Measurements from ENCODE around the gene PSMD11.
"Not testable (repeated sequence)": the region's sequence is repeated elsewhere in the genome, so short reads cannot be mapped to it uniquely, and the experiment has no call there.

Gene PSMD11

DNA sequence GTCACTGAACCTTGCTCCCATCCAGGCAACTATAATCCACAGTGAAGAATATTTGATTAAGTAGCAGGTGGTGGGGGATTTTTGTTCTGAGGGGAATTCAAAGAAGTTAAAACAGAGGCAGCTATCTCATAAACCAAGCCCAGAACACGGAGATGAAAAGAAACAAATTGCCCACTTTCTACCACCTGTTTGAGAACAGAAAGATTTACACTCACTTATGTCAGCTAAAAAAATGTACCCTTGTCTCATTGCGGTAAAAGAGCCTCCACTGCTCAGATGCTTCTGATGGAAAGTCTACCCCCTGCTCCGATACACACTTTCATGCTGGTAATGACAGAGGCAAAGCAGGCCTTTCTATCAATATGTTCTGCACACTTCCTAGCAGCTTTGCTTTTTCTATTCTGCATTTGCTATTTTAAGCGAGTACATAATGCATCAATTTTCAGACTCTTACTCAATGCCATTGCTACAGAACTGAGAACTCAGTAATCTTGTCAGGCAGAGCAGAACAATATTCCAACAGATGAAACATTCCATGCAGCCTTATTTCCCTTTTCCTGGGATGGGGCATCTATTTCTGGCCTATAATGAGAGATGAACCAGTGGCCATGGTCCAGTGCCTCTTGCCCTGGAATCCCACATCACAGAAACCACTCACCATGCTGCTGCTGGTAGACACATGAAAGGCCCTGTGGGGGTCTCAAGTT, 71.5 kb downstream of the PSMD11 start:
- no peak for DNase-seq

GRCh38 chr17:32516450-32516849, 72.1 kb downstream of the PSMD11 start:
- no peak for DNase-seq

DNA sequence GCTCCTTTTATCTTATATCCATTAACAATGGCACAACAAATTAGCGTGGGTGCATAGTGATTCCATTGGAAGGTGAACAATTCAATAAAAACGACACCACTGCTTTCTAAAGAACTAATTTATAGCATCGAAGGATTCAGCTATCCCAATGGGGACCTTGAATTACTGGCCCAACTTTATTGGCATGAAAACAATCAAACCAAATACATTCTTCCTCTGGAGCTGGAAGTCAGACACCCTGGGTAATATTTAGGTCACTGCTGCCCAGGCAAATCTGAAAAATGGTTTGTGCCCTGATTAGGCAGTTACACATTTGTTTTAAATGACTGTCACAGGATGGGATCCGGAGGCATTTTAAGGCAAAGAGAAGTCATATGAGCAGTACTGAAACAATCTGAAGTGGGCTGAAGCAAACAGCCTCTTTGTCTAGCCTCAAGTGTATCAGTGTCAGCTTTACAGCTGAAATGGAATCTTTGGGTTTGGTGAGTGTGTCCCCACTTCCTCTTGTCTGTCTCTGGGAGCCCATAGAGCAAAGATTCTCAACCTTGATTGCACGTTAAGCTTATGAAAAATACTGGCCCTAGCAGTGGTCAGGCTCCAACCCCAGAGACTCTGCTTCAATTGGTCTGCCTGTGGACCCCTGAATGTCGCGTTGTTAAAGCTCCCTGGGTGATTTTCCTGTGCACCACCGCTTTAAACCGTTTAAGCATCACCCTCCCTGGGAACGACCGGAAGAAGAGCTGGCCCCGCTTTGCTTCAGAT, 72.8 kb downstream of the PSMD11 start:
- no peak for DNase-seq

- no peak for DNase-seq
These were observed 73.7 kb downstream of the PSMD11 start for GRCh38 chr17:32517982-32518381.

- DNase-seq: no peak
These were observed 74.4 kb downstream of the PSMD11 start for GRCh38 chr17:32518646-32519227.

DNA sequence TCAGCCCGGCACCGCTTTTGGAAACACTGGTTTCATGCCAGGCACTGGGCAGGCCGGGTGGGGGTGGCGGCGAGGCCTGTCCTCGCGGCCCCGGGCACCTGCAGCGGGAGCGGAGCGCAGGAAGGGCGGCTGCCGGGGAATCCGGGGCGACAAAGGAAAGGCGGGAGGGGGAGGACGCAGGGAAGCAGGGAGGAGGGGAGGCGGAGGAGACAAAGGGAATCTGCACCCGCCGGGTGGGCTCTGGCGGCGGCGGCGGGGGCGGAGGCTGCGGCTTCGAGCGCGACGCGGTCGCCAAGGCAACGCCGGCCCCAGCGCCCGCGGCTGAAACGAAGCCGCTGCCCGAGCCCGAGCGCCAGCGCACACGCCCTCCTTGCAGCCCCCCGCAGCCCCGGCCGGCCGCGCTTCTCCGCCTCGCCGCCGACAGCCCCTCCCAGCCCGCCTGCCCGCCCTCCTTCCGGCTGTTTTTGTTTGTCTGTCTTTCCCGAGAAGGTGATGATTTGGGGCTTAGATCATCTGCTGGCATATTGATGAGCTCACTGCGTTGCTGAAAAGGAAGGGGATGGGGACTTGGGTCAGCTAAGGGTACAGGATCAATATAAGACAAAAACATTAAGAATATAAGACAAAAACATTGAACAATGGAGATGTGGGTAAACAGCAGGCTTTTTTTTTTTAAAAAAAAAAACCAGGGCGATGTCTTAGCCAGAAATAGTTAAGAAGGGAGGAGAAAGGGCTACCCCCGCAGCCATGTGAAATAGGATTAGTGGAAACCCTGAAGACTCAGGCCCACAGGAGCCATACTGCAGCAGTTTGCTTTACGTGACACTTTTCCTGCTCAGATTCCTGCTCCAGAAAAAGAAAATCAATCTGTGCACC, 75.2 kb downstream of the PSMD11 start:
- DNase-seq: no peak

- no peak for DNase-seq
These were observed 75.9 kb downstream of the PSMD11 start for GRCh38 chr17:32520104-32520701.

- no peak for DNase-seq
These were observed 76.6 kb downstream of the PSMD11 start for GRCh38 chr17:32520737-32521404.

- DNase-seq: no peak
These were observed 78.8 kb downstream of the PSMD11 start for GRCh38 chr17:32523017-32523680.

GRCh38 chr17:32523827-32524552, 79.7 kb downstream of the PSMD11 start:
- no peak for DNase-seq

DNA sequence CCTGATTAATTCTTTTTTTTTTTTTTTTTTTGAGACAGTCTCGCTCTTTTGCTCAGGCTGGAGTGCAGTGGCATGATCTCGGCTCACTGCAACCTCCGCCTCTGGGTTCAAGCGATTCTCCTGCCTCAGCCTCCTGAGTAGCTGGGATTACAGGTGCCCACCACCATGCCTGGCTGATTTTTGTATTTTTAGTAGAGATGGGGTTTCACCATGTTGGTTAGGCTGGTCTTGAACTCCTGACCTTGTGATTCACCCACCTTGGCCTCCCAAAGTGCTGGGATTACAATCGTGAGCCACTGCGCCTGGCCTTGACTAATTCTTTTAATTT, 80.2 kb downstream of the PSMD11 start:
- not testable (repeated sequence) for DNase-seq

- DNase-seq: no peak
These were observed 80.8 kb downstream of the PSMD11 start for GRCh38 chr17:32525122-32525521.

- no peak for DNase-seq
These were observed 82.8 kb downstream of the PSMD11 start for GRCh38 chr17:32527146-32527545.

- DNase-seq: no peak
These were observed 84.5 kb downstream of the PSMD11 start for GRCh38 chr17:32528825-32529224.

DNA sequence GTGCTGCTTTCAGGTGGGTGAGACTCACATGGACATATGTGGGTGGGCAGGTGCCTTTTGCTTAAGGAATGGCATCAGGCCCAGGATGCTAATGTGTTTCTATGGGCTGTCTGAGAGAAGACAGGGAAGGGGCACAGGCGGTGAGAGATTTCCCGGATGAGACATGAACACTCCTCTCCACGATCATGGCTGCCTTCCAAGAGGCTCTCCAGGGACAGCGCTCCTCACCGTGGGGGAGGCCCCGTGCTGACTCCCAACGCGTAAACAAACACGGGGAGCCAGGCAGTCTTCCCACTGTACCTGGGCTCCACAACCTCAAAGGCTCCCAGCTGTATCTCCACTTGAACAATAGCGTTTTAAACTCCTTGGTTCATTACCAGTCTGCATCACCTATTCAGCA, 85.3 kb downstream of the PSMD11 start:
- no peak for DNase-seq

Measured in bone marrow (tissue), 2 donors.